GM23248 (cell line): ENCODE data around the gene DDX39B.

Experiments
- EZH2 ChIP-seq: fragments of 200-600 bp; sonication (generic); IDR thresholded peaks from 2 replicates; pipeline ENCODE4 v1.6.1; 2018; ENCODE audit warnings: antibody characterized with exemption, mild to moderate bottlenecking; ENCODE audit not compliant: insufficient read depth, poor library complexity, severe bottlenecking
- EZH2phosphoT487 ChIP-seq: fragments of 200-600 bp; sonication (generic); IDR thresholded peaks from 2 replicates; pipeline ENCODE4 v1.6.1; 2018; ENCODE audit warnings: antibody characterized with exemption, moderate library complexity, mild to moderate bottlenecking, low read depth; ENCODE audit not compliant: insufficient read depth

DNA sequence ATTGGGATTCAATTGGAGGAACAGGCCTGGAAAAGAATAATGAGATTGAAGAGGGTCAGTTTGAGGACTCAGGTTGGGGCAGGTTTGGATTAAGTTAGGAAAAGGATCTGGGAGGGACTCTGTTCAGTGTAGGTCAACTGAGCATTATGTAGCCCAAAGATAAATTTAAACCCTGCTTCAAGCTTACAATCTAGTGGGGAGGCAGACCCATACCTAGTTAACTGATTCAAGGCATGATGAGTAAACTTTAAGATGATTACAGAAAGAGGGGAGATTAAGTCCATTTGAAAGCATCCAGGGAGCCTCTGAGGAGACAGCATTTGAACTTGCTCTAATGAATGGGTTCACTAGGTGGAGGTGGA lies 18.9 kb upstream of the DDX39B start:
- TF ChIP-seq EZH2, result no peak
- TF ChIP-seq EZH2phosphoT487, result no peak
